Activated T-cell treated with anti-CD3 and anti-CD28 coated beads for 4 hours (primary cell): ENCODE data around the gene CREB3L1.

ENCODE experiments used
- DNase-seq: peaks from one replicate; pipeline ENCODE4 v3.0.0-alpha.2; 2020

CREB3L1 gene

GRCh38 chr11:46275964-46276641 is 1.4 kb upstream of the CREB3L1 start:
- DNase-seq: no peak

- DNase-seq: no peak
Measured at GRCh38 chr11:46277313-46277621, 195 bp upstream of the CREB3L1 start.

- DNase-seq: no peak
Measured at GRCh38 chr11:46278387-46279125, 1.1 kb downstream of the CREB3L1 start.

- DNase-seq: no peak
Measured at GRCh38 chr11:46279126-46280099, 2.0 kb downstream of the CREB3L1 start.

- no peak for DNase-seq
Measured at GRCh38 chr11:46280706-46281105, 3.2 kb downstream of the CREB3L1 start.

DNA sequence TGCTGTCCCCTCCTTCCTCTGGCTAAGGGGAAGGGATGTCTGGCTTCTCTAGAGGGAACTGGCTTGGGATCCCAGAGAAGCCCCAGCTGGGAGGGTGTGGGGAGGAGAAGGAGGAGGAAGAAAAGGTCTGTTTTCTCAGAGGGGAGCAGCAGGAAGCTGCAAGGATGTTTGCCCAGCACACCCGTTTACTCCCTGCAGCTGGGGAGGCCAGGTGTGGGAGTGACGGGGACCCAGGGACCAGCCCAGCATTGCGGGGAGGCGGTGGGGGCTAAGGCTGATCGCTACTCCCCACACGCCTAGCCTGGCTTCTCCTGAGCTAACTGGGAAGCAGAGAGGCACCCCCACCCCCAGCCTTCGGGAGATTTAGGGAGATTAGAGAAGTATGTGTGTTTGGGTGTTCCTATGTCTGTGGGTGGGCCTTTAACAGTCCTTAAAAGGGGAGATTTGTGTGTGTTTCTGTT is 3.9 kb downstream of the CREB3L1 start:
- no peak for DNase-seq

GRCh38 chr11:46285173-46285572 is 7.7 kb downstream of the CREB3L1 start:
- DNase-seq: no peak

GRCh38 chr11:46285594-46286033 is 8.2 kb downstream of the CREB3L1 start:
- DNase-seq: no peak

DNA sequence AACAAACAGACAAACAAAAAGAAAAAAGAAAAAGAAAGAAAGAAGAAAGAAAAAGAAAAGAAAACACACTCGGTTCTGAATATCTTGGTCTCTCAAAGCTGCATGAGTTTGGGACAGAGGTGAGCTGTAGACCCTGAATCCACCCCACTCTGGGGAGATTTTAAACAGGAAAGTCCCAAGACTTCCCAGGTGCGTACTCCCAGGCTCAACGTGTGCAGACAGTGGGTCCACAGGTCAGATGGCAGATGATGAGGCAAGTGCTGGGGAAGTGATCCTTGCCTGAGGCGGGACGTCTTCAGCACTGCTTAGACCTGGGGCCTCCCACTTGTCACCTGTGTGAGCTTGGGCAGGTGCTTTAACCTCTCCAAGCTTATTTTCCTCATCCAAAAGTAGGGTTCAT is 9.3 kb downstream of the CREB3L1 start:
- DNase-seq: no peak

DNA sequence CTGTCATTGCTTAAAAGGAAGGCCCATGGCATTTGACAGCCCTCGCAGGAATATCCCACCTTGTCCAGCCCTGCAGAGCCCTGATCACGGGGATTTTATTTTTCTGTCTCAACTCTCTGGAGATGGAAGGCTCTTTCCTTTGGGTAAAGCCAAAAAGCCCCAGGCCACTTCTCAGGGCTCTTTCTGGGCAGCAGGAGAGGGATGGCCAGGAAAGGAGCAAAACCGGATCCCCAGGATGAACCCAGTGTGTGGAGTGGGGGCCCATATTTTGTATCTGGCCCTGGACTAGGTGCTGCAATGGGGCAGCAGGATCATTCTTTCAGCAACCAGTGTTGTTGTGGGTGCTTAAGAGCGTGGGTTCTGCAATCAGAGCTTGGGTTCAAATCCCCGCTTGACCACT is 11.0 kb downstream of the CREB3L1 start:
- no peak for DNase-seq

DNA sequence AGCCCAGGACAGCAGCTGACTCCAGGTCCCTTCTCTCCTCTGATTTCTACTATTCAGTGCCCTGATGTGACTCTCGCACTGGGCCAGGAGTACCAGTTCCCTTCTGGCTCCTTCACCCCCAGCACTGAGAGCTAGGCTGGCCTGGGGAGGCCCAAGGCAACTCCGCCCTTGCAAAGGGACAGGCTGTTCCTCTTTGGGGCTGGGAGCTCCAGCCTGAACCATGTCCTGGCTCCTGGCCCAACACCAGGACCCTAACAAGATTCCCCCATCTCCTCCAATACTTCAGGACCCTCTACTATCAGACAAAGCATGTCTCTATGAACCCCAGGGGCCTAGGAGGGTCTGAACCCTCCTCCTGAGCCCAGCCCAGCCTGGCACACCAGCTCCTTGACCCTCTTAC is 12.5 kb downstream of the CREB3L1 start:
- no peak for DNase-seq

DNA sequence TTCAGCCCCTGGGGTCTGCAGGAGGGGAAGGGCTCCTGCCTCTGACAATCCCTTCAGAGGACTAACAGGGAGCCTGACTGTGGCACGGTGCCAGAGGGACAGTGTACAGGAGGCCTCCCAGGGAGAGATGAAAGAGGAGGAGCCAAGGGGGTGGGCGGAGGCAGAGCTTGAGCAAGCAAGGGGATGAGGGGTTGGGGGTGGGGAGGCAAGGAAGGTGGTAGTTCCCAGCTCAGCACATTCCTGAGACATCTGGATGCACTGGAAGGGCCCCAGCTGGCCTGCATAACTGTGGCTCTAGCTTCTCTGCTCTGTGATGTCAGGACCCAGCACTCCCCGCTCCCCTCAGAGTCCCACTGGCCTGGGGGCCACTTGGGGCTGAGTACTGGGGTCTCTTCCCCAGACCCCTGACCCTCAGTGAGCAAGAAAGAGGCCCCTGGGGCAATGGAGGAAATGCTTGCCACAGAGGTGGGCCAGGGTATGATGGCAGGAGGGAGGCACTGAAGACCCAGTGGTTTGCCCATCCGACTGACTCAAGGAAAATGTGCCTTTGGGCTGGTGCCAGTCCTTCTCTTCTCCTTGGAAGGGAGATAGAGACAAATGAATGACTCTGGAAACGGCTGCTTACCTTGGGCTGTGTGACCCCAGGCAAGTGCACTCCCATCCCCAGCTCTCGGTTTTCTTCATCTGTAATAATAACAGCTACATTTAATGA is 13.3 kb downstream of the CREB3L1 start:
- DNase-seq: no peak

GRCh38 chr11:46291441-46292150 is 14.1 kb downstream of the CREB3L1 start:
- no peak for DNase-seq

GRCh38 chr11:46293066-46293465 is 15.6 kb downstream of the CREB3L1 start:
- DNase-seq: no peak

DNA sequence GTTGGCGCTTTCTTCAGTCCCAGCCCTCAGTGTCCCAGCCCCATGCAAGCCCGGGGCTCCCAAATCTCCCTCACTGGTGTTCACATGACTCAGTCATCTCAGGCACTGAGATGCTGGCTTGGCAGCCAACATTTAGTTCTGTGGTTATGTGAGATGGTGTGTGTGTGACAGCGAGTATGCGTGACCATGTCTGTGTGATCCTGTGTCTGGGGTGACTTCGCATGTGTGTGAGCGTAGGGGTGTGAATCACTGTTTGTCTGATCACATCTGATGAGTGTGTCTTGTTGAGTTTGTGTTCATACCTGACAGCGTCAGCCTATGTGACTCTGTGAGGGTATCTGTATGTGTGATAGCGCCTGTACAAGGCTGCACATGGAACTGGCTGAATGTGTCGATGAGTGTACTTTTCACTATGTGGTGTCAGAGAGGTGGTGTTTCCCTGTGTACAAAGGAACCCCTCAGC is 16.2 kb downstream of the CREB3L1 start:
- DNase-seq: no peak

DNA sequence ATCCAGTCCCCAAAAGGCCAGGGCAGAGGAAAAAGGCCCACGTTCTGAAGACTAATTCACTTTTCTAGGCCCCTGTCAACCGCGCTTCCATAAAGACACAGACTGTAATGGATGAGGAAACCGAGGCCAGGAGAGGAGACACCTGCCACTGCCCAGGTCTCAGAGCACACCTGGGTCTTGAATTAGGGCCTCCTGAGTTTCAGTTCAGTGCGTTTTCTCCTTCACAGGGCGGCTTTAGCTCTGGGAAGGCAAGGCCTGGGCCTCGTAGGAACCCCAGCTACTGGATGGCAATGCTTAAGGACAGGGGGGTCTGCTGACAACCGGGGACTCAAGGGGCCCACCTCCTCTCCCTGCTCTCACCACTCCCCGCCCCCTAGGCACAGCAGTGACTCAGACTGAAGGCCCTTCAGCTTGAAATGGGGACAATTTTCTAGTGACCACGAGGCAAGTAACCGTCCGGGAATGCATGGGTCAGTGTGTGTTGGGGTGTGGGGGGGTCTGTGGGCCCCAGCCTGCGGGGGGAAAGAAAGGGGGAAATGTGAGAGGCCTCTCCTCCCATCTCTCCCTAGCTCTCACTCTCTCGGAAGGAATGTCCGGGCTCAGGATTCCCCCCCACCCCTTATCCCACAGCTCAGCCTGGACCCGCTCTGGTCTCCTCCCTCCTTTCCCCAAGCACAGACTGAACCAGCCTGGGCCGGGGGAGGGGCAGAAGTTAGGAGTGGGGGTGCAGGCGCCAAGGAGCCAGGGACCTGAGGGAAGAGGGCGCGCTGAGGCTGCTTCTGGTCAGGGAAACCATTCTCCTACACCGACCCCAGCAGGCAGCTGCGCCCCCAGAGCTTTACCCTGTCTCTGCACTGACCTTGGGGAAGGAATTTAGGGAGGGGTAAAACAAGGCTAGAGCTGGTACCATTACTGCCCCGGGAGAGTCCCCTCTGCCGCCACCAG is 17.2 kb downstream of the CREB3L1 start:
- no peak for DNase-seq

DNA sequence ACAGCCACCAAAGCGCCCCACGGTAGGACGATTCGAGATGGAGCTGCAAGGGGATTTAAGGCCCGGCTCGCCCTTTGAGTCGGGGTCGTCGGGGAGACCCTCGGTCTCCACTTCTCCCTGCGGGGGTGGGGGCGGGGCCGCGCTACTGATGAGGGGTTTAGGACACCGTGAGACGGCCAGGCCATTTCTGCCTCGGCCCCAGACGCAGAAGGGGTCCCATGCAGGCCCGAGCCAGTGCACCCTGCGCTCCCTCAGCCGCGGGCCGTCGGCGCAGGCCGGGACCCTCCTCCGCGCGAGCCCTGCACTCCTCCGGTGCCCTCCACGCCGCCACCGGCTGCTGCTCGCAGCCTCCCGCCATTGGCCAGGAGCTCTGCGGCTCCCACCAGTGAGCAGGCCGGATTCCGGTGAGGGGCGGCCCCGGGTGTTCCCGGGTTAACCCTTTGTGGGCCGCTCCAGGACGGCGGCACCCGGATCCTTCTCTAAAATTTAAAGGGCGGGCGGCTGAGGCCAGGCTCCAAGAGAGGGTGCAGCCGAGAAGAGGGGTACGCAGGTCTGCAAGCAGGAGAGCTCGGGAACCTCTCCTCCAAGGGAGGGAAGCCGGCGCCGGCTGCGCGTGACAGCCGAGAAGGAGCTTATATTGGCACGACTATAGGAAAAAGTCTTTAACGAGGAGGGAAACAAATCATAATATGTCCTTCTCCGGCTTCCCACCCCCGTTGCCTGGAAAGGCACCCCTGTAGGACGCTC is 18.0 kb downstream of the CREB3L1 start:
- peak; percentile 55 for DNase-seq

DNA sequence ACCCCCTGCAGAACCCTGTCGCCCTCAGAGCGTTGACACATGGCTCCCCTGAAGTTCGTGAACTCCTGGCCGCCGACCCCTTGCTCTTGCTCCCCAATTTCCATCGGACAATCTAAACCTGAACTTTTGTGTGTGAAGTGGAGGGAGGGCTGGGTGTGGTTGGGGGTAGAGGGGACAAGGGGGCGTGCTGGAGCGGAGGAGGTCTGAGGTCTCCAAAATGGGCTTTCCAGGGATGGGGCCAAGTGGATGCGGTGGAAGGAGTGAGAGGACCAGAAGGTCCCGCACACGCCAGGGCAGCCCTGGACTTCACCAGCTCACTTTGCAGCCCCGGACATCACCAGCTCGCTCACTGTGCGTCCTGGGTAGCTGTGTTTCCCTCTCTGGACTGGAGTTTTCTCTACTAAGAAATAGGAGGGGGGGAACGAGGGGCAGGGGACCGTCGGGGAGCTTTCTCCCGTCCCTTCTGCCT is 18.6 kb downstream of the CREB3L1 start:
- DNase-seq: no peak

DNA sequence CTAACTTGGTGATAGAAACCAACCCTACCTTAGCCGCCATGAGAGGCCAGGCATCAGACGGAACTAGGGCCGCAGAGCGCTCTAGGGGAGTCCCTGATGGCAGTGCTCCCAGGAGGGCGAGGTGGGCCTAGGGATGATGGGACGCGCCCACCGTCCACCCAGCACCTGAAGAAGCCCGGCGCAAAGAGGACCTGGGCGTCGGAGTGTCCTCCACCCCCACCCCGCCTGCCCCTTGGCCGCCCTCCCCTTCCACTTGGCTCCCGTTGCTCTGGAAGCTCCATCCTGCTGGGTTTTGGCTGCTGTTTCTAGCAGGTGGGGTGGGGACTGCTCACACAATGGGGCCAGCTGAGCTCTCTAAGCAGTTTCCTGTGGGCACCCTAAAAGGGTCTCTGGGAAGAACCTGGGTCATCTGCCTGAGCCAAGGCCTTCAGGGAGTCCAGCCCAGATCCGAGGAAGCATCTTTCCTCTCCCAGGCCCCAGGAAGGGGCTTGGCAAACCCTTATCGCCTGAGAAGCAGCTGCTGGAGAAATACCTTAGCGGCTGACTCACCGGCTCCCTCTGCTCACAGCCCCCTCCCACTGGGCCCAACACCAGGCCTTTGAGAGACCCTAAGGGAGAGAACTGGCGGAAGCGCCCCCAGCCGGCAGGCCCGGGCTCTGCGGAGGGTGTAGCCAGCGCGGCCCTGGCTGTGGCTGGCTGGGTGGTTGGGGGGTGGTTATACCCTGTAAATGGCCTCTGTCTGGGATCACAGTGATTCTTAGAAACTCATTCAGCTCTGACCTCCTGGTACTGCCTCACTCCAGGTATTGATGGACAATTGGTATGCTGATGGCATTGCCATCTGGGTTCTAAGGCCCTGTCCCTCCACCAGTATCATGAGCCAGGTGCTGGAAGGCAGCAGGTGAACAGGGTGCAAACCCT is 19.3 kb downstream of the CREB3L1 start:
- no peak for DNase-seq
